ENCODE results near the gene UGP2.
"Not testable (repeated sequence)": the region's sequence is repeated elsewhere in the genome, so short reads cannot be mapped to it uniquely, and the experiment has no call there.

UGP2 gene

DNA sequence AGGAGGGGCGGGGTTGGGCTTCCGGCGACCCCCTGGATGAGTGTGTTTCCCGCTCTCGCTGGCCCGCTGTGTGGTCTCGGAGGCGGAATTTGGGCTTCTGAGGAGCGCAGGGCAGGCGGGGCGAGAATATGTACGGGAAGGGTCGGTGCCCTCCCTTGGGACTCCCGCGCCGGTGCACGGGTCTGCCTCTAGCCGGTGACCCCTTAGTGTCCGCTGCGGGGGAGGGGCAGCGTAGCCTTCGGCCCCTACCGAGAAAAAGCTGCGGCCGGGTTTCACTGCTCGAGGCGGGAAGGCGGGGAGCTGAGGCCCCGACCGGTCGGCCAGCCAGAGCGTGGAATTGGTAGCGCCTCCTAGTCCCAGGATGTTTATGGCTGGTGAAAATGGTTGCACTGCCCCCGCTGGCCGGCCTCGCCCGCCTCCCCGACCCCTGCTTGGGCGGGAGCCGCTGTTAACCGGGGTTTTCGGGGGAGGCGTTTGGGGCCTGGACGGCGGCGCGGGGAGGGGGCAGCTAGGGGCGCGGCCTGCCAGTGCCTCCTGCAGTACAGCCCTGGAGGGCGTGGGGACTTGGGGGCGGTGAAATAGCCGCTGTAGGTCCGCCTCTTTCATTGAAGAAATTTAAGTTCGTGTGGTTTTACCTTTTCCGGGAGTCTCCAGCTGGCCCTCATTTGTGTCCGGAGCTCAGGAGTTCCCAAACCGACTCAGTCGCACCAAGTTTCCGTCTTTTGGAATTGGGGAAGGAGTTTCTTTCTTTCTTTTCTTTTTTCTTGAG, at the start of gene UGP2:
TSS of gene UGP2 (plus strand) at position 643 of the 769 bp plus-strand sequence. CDS start 290 bp downstream, outside the sequence.
- in situ Hi-C loops (cut with HindIII; ENCODE audit: low sequenced_read_pairs) = no loop called here

DNA sequence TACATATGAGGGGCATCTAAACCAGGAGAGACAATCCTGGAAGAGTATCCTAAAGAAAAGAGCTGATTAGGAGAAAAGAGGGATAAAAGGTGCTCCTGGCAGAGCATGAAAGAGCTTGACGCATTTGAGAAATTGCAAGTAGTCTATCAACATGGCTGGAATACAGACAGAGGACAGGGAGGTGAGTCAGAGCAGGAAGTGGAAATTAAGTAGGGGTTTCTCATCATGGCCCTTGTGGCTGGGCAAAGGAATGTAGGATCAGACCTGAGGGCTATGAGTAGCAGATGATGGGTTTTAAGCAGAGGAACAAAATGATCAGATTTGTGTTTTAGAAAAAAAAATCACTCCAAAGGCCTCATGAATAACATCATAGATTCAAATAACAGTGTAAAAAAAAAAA, 49.2 kb upstream of the UGP2 start:
- in situ Hi-C loops (cut with HindIII; ENCODE audit: low sequenced_read_pairs) = no loop called here

DNA sequence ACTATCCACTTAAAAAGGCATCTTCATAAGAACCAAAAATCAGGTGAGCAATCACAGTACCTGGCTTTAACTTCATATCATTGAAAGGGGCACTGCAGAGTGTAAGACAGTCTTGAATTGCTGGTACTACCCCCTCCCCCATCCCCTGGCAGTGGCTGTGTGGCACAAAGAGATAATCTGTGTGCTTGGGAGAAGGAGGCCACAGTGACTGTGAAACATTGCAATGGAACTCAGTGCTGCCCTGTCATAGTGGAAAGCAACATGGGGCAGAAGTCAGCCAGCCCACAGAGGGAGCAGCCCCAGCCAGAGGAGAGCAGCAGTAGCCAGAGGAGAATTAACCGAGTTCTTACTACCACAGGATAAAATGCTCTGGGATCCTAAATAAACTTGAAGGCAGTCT, 45.3 kb upstream of the UGP2 start:
- in situ Hi-C loops (cut with HindIII; ENCODE audit: low sequenced_read_pairs) = no loop called here

DNA sequence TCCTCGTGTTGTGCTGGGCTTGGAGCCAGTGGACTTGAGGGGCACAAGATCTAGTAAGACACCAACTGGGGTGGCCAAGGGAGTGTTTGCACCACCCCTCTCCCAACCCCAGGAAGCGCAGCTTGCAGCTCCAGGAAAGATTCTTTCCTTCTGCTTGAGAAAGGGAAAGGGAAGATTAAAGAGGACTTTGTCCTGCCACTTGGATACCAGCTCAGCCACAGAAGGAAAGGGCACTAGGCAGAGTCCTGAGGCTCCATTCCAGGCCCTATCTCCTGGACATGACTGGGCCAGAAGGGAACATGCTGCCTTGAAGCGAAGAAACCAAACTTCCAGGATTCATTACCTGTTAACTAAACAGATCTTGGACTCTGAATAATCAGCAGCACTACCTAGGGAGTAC, 44.9 kb upstream of the UGP2 start:
- in situ Hi-C loops (cut with HindIII; ENCODE audit: low sequenced_read_pairs) = no loop called here

DNA sequence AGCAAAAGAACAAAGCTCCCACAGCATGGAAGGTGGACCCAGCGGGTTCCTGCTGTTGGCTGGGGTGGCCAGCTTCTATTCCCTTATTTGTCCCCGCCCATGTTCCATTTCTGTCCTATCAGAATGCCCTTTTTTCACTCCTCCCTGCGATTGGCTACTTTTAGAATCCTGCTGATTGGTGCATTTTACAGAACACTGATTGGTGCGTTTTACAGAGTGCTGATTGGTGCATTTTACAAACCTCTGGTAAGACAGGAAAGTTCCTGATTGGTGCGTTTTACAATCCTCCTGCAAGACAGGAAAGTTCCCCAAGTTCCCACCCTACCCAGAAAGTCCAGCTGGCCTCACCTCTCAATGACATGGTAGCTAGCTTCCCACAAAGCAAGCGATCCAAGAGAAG, 40.2 kb upstream of the UGP2 start:
- in situ Hi-C loops (cut with HindIII; ENCODE audit: low sequenced_read_pairs) = no loop called here

DNA sequence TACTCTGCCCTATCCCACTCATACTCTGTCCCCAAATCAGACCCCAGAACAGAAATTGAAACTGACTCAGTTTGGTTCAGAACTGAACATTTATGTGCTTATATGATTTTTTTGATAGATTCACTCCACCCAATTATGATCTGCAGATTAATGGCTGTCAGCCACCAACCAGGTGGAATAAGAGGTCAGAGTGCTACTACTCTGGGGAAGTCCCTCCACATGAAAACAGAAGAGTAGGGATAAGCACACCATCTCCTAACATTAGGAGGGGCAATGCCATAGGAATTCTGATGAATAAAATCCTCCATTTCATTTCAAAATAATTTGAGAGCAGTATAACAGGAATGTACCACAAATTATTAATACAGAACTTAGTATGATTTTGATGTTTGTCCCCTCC, 36.3 kb upstream of the UGP2 start:
- in situ Hi-C loops (cut with HindIII; ENCODE audit: low sequenced_read_pairs) = no loop called here

DNA sequence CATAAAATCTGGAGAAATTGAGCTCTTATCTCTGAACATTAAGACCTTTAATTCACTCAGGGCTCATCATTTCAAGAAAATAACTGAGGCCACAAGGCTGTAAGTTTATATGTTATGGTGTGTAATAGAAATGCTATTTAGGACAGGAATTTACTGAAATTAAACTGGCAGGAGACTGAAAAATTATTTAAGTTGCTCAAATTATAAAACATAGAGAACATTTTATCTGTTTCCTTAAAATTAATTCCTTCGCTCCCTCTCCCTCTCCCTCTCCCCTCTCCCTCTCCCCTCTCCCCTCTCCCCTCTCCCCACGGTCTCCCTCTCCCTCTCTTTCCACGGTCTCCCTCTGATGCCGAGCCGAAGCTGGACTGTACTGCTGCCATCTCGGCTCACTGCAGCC, 33.7 kb upstream of the UGP2 start:
- in situ Hi-C loops (cut with HindIII; ENCODE audit: low sequenced_read_pairs) = not testable (repeated sequence)

DNA sequence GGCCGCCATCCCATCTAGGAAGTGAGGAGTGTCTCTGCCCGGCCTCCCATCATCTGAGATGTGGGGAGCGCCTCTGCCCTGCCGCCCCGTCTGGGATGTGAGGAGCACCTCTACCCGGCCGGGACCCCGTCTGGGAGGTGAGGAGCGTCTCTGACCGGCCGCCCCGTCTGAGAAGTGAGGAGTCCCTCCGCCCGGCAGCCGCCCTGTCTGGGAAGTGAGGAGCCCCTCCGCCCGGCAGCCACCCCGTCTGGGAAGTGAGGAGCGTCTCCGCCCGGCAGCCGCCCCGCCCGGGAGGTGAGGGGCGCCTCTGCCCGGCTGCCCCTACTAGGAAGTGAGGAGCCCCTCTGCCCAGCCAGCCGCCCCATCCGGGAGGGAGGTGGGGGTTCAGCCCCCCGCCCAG, 32.8 kb upstream of the UGP2 start:
- in situ Hi-C loops (cut with HindIII; ENCODE audit: low sequenced_read_pairs) = not testable (repeated sequence)

DNA sequence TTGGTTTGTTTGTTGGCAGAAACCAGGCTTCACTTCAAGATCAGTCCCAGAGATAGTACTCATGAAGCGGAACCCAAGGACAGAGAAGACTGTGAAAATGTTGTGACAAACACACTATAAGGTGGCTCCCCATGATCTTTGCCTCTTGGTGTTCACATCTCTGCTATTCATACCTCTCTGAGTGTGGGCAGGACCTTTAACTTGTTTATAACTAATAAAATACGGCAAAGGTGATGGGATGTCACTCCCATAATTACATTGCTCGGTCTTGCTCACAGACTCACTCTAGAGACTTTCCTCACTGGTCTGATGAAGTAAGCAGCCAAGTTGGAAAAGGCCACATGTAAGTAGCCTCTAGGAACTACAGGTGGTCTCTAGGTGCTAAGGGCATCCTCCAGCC, 30.6 kb upstream of the UGP2 start:
- in situ Hi-C loops (cut with HindIII; ENCODE audit: low sequenced_read_pairs) = no loop called here

DNA sequence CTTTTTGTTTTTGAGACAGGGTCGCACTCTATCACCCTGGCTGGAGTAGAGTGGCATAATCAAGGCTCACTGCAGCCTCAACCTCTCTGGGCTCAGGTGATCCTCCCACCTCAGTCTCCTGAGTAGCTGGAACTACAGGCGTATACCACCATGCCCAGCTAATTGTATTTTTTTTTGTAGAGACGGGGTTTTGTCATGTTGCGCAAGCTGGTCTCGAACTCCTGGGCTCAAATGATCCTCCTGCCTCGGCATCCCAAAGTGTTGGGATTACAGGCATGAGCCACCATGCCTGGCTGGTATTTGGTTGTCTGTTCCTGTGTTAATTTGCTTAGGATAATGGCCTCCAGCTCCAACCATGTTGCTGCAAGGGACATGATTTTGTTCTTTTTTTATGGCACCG, 29.8 kb upstream of the UGP2 start:
- in situ Hi-C loops (cut with HindIII; ENCODE audit: low sequenced_read_pairs) = not testable (repeated sequence)

DNA sequence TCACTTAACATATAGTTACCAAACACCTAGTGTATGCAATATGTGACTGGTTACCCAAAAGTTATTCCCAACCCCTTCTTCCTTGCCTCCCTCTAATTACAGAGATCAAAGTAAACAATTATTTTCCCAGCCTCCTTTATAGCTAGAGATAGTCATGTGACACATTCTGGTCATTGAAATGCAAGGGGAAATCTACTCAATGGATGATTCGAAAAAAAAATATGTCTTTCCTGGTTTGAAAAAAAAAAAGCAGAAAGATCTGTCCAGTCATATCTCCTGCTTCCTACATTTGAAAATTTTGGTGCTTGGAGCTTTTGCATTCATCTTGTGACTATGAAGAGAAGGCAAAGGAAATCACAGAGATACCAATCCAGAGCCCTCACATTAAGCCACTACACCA, 27.6 kb upstream of the UGP2 start:
- in situ Hi-C loops (cut with HindIII; ENCODE audit: low sequenced_read_pairs) = no loop called here

DNA sequence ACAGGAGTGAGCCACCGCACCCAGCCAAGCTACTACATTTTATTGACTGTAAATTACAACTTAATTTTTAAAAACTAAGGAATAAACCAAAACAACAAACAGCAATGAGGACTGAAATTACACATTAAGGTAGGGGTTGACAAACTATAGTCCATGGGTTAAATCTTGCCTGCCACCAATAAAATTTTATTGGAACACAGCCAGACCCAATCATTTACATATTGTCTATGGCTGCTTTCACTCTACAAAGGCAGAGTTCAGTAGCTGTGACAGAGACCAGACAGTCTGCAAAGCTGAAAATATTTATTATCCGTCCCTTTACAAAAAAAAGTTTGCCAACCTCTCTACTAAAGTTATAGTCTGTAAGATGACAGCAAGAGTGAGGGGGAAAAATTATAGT, 24.3 kb upstream of the UGP2 start:
- in situ Hi-C loops (cut with HindIII; ENCODE audit: low sequenced_read_pairs) = no loop called here

DNA sequence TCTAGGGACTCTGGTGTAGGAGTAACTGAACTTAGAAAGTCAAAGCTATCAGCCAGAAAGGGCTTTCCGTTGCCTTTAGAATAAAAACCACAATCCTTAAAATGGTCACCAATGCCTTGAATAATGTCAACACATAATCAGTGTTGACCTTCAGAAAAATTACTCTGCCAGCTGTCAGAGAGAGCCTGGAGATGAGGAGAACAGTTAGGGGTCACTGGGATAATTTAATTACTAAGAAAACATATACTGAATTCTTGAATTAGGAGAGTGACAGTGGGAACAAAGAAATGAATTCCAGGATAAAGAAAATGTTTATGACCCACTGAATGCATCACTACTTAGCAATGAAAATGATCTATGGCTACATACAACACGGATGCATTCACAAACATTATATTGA, 23.4 kb upstream of the UGP2 start:
- in situ Hi-C loops (cut with HindIII; ENCODE audit: low sequenced_read_pairs) = no loop called here

DNA sequence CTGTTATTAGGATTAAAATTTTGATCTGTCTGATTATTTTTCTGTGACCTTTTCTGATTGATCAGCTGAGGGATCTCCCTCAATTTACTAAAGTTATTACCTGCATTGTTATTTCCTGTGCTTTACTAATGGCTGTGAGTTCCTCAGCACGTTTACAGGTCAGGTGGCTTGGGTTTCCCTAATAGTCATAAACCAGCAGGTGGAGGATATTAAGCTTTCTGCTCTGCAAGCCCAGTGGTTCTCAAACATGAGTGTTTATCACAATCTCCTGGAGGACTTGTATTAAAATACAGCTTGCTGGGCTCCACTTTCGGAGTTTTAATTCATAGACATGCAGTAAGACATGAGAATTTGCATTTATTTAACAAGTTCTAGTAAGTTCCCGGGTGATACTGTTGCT, 22.4 kb upstream of the UGP2 start:
- in situ Hi-C loops (cut with HindIII; ENCODE audit: low sequenced_read_pairs) = no loop called here

DNA sequence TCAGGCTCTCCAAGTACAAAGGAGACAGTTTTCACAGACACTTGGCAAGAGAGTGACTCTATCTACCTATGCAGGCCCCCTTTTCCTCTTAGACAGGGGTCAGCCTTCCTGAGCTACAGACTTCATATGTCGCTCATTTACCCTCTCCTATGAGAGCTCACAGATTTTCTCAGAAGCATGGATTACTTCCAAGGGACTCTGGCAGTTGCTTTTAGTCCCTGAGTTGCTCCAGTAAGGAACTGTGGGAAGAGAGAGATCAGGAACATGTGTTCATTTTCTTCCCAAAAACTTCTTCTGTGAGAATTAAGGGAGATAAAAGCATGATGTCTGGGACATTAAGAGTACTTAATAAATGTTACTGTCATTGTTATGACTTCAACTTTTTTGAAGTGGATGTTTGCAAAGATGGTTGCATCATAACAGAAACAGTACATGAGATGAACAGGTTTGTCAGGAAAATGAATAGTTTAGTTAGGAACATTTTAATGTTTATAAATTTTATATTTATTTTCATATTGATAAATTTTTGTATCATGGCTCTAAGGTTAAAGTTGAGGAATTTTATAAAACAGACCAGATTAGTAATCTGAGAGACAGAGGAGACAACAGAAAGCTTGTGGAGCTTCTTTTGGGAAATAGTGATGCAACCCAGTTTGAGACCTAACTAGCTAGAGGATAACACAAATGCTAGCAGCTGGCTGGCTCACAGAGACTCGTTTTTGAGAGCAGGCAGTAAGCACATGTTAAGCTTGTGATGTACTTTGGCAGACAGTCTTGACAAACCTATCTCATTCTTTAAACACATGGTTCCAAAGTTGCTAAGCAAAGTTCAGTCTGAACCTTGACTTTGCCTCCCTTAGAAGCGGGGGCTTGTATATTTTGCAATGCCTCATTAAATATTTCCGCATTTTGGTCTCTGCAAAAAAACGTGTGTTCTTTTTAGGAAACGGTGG, 21.7 kb upstream of the UGP2 start:
- in situ Hi-C loops (cut with HindIII; ENCODE audit: low sequenced_read_pairs) = no loop called here

DNA sequence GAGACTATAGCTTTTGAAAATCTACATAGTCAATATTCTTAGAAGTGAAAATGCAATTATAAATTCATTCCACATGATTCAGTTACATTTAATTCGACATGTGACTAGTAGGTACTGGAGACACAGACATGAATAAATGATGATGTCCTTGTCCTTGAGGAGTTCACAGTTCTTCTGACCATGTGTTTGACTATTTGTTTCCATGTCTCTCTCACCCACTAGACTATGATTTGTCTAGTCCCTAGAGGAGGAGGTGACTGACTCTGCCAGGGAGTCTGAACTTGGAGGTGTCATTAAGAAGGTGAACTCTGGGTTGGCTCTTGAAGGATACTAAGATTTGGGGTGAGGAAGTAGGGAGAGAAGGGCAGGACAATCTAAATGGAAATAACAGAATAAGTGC, 20.7 kb upstream of the UGP2 start:
- in situ Hi-C loops (cut with HindIII; ENCODE audit: low sequenced_read_pairs) = no loop called here

DNA sequence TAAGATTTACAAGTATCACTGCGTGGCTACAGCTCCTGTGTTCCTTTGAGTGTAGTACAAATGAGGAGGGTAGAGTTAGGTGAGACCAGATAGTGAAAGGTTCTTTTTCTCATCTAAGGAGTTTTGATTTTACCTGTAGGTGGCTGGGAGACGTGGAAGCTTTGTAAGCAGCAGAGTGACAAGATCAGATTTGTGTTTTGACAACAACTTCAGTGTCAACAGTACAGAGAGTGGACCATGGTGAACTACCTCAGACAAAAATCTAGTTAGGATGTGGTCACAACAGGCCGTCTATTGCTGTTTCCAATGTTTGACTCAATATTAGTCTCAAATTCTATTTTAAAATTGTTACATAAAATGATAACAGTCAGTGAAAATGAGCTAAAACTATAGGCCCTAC, 20.3 kb upstream of the UGP2 start:
- in situ Hi-C loops (cut with HindIII; ENCODE audit: low sequenced_read_pairs) = no loop called here

DNA sequence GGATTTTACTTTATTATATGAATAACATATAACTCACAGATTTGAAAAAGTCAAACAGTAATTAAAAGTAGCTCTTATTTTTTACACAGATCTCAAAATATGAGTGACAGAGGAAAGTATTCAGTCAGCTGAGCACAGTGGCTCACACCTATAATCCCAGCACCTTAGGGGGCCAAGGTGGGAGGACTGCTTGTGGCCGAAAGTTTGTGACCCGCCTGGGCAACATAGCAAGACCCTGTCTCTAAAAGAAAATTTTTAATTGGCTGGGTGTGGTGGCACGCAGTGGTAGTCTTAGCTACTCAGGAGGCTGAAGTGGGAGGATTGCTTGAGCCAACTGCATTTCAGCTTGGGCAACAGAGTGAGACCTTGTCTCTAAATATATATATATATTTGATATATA, 19.2 kb upstream of the UGP2 start:
- in situ Hi-C loops (cut with HindIII; ENCODE audit: low sequenced_read_pairs) = no loop called here

DNA sequence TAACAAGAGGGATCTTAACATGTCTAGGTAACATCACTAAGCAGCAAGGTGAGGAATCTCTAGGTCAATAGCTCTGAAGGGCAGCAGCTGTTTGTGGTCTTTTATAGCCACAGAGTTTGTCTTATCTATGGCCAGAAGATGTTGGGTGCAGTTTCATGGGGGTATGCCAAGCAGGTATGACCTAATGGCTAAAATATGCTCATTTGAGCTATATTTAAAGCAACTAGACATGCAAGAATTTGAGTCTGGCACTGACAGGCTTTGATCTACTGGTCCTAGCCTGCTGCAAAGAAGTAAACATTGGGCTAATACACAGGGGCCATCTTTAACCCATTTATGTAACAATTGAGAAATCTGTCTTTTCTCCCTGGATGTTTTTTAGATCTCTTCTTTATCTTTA, 13.9 kb upstream of the UGP2 start:
- in situ Hi-C loops (cut with HindIII; ENCODE audit: low sequenced_read_pairs) = no loop called here

DNA sequence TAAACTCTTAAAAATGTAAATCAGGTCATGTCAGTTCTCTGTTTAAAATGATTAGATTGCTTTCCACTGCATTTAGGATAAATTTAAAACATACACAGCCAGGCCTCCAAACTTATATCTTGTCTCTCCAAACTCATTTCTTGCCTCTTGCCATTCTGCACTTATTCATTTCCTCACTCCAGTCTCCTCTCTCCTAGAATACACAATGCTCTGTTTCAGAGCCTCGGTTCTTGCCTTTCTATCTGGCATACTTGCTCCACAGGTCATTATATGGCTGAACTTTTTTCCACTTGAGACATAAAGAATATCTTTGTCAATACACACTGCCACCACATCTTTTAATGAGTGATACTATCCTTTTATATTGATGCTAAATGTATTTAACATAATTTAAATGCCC, 10.5 kb upstream of the UGP2 start:
- in situ Hi-C loops (cut with HindIII; ENCODE audit: low sequenced_read_pairs) = loop anchor here (5.0 kb wide), 1 partner anchor 41 kb away; no protein-coding TSS in a partner anchor

DNA sequence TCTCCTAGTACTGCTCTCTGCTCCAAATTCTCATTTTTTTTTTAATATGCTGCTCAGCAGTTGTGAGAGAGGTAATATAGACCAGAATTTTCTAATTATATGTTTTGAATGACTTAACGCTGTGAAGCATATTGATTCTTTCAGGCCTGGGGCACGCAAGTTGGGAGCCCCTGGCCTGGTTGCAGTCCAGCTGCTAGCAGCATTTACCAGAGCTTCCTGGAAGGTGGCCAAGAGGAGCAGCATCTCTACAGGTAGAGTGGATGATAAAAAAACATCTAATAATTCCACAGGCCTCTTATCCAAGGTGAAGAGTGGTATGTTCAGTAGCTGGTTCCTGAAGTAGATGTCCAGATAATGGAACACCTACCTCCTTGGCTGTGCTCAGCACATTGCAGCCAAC, 7.3 kb upstream of the UGP2 start:
- in situ Hi-C loops (cut with HindIII; ENCODE audit: low sequenced_read_pairs) = loop anchor here (5.0 kb wide), 1 partner anchor 38 kb away; no protein-coding TSS in a partner anchor

DNA sequence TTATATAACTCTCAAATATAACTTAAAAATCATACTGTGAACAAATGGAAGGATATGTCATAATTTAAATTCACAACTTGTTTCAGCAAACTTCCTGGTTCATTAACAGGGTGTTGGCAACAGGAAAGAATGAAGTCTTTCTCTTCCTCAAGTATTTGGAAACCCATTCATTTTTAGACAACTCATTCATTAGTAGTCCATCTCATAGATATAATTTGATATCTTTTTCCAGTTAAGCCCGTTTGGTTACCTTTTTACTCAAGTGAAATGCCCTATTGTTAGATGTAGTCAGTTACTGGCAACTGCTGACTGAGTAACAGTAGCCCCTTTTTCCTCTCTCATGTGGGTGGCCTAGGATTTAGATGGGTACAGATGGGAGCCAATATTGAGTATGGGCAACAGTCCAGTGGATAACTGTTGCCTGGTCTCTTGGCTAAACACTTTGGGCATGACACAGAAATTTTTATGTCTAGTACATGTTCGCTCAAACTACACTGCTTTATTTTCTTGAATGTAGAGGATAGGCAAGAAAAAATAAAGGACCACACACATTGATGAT, 4.6 kb upstream of the UGP2 start:
- in situ Hi-C loops (cut with HindIII; ENCODE audit: low sequenced_read_pairs) = no loop called here

Data from DLD1 (cell line).